Measurements from ENCODE around the gene SNX13.
"Not testable (repeated sequence)": the region's sequence is repeated elsewhere in the genome, so short reads cannot be mapped to it uniquely, and the experiment has no call there.

The SNX13 gene

DNA sequence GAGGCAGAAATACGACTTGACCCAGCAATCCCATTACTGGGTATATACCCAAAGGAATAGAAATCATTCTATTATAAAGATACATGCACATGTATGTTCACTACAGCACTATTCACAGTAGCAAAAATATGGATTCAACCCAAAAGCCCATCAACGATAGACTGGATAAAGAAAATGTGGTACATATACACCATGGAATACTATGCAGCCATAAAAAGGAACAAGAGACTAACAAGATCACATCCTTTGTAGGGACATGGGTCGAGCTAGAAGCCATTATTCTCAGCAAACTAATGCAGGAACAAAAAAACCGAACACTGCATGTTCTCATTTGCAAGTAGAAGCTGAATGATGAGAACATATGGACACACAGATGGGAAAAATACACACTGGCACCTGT, 31.0 kb downstream of the SNX13 start:
- not testable (repeated sequence) for DNase-seq

DNA sequence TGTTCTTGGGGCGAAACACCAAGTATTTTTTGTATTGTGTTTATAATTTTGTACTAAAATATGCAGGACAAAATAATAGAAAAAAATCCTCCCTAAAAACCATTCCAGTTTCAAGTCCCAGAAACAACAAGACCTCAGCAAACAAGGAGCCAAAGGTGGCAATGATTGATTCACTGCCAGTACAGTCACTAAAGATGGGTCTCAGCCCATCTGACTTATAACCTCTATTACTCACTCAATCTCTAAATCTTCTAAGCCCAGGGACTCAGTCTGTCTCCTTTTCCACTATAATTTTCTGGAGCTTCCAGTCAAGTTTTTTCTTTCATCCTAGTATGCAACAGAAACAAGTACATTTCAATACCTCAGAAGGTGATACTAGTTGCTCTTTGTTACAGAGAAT, 33.3 kb downstream of the SNX13 start:
- DNase-seq = no peak

DNA sequence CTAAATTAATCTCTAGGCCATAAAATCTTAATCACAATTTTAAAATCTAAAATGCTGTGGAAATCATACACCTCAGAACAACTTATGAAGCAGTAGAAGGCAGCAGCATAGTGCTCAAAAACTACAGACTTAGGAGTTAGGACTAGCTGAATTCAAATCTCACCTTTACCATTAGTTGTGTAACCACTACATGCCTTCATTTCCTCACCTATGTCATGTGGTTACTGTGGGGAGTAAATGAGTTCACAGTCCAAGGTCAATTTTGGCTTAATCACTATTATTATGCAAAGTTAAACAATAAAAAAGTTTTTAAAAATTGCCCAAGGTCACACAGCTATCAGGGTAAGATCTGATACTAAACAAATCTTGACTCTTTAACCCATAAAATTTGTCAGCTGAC, 37.0 kb downstream of the SNX13 start:
- DNase-seq = no peak

GRCh38 chr7:17902599-17902998, 37.7 kb downstream of the SNX13 start:
- DNase-seq = no peak

DNA sequence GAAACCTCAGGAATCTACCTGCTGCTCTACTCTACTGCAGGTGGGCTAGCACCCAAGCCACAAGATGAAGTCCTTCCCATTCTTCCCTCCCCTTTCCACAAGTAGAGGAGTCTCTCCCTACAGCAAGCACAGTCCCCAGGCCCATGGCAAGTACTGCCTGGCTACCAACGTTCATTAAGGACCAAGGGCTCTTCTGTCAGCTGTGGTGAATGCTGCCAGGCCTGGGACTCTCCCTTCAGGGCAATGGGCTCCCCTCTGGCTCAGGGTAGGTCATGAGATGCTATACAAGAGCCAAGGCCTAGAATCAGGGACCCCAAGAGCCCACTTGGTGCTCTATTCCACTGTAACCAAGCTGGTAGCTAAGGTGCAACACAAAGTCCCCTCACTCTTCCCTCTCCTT, 39.8 kb downstream of the SNX13 start:
- DNase-seq = no peak

GRCh38 chr7:17898111-17898510, 42.2 kb downstream of the SNX13 start:
- no peak for DNase-seq

DNA sequence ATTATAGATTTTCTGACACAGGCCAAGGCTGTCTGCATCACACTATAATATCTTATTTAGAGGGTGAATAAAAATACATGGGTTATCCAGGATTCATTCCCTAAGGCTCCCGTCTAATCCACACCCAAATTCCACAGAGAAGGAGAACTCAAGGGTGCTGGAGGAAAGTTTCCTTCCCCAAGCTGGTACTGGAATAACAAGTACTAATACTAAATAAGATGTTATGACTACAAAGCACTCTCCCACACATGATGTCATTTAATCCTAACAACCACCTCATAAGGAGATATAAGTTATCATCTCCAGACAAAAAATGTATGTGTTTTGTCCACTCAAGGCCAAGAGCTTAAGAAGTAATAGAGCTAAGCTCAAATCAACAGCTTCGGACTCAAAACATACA, 53.0 kb downstream of the SNX13 start:
- no peak for DNase-seq

DNA sequence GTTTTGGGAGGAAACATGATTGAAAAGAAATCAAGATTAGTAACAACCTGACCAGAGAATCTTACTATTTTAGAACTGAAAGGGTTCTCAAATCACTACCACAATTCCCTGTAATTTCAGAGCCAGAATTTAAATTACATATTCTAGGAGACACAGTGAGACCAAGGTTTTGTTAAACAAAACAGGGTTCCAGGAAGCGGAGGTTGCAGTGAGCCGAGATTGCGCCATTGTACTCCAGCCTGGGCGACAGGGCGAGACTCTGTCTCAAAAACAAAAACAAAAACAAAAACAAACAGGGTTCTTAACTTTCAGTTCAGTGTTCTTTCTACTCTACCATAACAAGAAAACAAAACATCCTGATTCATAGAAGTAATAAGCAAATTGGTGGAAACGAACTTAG, 57.6 kb downstream of the SNX13 start:
- no peak for DNase-seq

DNA sequence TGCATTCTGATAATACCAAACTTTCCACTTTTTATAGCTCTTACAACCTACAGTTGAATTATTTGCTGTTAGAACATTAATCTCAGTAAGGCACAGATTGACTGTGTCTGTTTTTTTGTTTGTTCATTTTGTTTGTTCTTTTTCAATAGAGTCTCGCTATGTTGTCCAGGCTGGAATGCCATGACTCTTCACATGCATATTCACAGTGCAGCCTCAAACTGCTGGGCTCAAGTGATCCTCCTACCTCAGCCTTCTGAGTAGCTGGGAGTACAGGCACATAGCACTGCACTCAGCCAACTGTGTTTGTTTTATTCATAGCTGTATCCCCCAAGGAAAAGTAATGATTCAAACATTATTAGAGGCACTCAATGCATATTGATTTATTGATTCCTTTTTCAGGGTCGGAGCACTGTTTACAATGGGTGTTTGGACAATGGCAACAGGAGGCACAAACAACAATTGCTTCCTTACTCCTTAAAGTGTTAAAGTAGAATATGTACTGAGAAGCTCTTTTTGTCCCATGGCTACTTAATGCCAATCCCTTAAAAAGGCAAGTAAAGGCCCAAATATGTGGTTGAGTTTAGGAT, 61.1 kb downstream of the SNX13 start:
- DNase-seq = no peak

- DNase-seq = no peak
These were observed 61.7 kb downstream of the SNX13 start for GRCh38 chr7:17878627-17879026.

- no peak for DNase-seq
These were observed 68.3 kb downstream of the SNX13 start for GRCh38 chr7:17871815-17872533.

- DNase-seq = no peak
These were observed 69.9 kb downstream of the SNX13 start for GRCh38 chr7:17870406-17870805.

GRCh38 chr7:17863809-17864143, 76.5 kb downstream of the SNX13 start:
- DNase-seq = no peak

DNA sequence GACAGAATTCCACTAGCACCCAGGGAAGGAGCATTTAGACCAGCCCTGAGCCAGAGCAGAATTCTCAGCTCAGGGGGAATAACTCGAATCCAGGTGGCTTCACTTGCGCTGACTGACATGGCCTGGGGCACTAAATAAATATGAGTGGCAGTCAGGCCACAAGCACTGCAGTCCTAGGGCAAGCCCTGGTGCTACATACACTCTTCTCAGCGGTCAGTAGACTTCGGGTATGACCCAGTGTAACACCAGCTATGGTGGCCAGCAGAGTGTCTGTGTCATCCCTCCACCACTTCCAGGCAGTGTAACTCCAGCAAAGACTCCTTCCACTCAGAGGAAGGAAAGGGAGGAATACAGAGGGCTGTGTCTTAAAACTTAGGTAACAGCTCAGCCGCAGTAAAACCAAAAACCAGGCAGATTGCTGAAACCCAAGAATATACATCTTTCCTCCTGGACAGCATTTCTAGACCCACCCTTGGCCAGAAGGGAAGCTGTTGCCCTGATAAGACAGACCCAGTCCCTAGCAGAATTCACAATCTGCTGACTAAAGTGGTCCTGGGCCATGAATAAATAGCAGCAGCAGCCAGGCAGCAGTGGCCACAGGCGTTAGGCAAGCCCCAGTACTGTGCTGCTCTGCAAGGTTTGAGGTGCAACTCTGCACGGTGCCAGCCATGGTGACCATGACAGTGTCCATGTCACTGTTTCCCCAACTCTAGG, 77.0 kb downstream of the SNX13 start:
- no peak for DNase-seq

DNA sequence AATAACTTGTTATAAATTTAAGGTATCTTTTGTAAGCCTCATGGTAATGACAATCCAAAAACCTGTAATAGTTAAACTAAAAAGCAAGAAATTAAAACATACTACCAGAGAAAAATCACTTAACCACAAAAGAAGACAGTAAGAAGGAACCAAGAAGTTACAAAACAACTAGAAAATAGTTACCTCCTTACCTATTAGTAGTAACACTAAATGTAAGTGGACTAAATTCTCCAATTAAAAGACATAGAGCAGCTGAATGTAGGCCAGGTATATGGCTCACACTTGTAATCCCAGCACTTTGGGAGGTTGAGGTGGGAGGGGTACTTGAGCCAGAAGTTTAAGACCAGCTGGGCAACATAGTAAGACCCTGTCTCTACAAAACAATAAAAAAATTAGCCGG, 84.0 kb downstream of the SNX13 start:
- DNase-seq = no peak

GRCh38 chr7:17855202-17855601, 85.1 kb downstream of the SNX13 start:
- DNase-seq = no peak

DNA sequence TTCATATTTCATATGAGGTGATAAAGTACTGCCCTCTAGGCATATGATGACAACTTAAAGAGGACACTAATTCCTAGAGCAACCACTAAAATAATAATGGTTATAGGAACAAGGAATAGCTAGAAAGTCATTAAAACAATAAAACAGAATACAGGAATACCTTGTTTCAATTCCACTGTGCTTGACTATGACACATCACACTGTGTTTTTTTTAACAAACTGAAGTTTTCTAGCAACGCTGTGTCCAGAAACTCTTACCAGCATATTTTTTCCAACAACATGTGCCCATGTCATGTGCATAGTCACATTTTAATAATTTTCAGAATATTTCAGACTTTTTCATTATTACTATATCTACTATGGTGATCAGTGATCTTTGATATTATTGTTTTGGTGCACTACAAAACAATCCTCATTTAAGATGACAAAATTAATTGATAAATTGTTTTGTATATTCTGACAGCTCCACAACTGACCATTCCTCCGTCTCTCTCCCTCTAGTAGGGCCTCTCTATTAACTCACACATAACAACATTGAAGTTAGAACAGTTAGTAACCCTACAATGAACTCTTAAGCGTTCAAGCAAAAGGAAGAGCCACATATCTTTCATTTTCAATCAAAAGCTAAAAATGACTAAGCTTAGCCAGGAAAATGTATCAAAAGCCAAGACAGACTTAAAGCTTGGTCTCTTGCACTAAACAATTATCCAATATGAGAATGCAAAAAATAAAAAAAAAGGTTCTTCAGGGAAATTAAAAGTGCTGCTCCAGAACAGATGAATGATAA, 85.8 kb downstream of the SNX13 start:
- no peak for DNase-seq

GRCh38 chr7:17852361-17852760, 87.9 kb downstream of the SNX13 start:
- no peak for DNase-seq

GRCh38 chr7:17849504-17849903, 90.8 kb downstream of the SNX13 start:
- DNase-seq = no peak

GRCh38 chr7:17848516-17848915, 91.8 kb downstream of the SNX13 start:
- DNase-seq = no peak

DNA sequence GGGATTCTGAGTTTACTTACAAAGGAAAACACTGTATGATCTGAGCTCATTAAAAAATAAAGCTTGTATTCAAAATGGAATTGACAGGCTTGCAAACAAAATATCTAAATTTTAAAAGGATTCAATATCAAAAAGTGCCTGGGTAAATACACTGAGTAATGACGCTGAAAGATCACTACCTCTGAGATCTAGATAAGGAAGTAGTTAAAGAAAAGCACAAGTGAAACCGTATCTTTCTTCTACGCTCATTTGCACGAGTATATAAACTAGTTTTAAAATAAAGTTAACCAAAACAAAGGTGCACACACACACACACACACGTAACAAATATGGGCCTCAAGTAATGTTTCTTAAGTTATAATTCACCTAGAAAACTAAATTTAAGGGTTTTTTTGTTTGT, 93.4 kb downstream of the SNX13 start:
- no peak for DNase-seq

- no peak for DNase-seq
These were observed 95.1 kb downstream of the SNX13 start for GRCh38 chr7:17845197-17845547.

- no peak for DNase-seq
These were observed 95.6 kb downstream of the SNX13 start for GRCh38 chr7:17844514-17845196.

Data from activated naive CD4-positive, alpha-beta T cell (primary cell).